Frontal cortex (tissue), 1 donor: Measurements from ENCODE around the gene SLC29A2. TPM values are rescaled to one million over a fixed set of nuclear protein-coding genes. Genes with fewer than 3 reads are reported as not detected.

Source experiments
- small RNA-seq: library from RNA; depleted of rRNA; stranded (forward); fragments of <200 nt; gene quantifications from one replicate; pipeline ENCODE3, GENCODE V24; 2014
- total RNA-seq: library from RNA; depleted of rRNA; stranded (reverse); fragments of >200 nt; gene quantifications from one replicate; pipeline ENCODE4 v1.2.3, GENCODE V29; 2014

The SLC29A2 gene
- total RNA-seq, 1 donor from 2014 or later: 1.6 TPM

Small RNA genes within 50 kb of the gene (small RNA-seq; reads per million reads assigned to genes)
- gene RF00017: not detected
- gene RNU1-84P: 0.20 reads per million

Other genes starting within 250 kb of the SLC29A2 start
- 21.6 TPM for gene KLC2, start 114.1 kb downstream of the SLC29A2 start, total RNA-seq
- gene RAB1B, start 103.1 kb downstream of the SLC29A2 start, total RNA-seq: 22.8 TPM
- gene CNIH2, start 93.6 kb downstream of the SLC29A2 start, total RNA-seq: 41.6 TPM
- gene YIF1A, start 82.6 kb downstream of the SLC29A2 start, total RNA-seq: 28.9 TPM
- 9.0 TPM for gene TMEM151A, start 79.9 kb downstream of the SLC29A2 start, total RNA-seq
- 1.2 TPM for gene CD248, start 54.7 kb downstream of the SLC29A2 start, total RNA-seq
- gene RIN1, start 35.3 kb downstream of the SLC29A2 start, total RNA-seq: 0.82 TPM
- gene BRMS1, start 26.7 kb downstream of the SLC29A2 start, total RNA-seq: 19.2 TPM
- 83.2 TPM for gene B4GAT1, start 24.1 kb downstream of the SLC29A2 start, total RNA-seq
- under 0.01 TPM for gene NPAS4, start 49.3 kb upstream of the SLC29A2 start, total RNA-seq
- 17.1 TPM for gene MRPL11, start 67.1 kb upstream of the SLC29A2 start, total RNA-seq
- gene PELI3, start 95.1 kb upstream of the SLC29A2 start, total RNA-seq: 13.5 TPM
- 39.1 TPM for gene DPP3, start 108.7 kb upstream of the SLC29A2 start, total RNA-seq
- 41.2 TPM for gene BBS1, start 138.9 kb upstream of the SLC29A2 start, total RNA-seq
- 5.3 TPM for gene ZDHHC24, start 174.3 kb upstream of the SLC29A2 start, total RNA-seq
- gene ACTN3, start 175.1 kb upstream of the SLC29A2 start, total RNA-seq: not detected
- 34.6 TPM for gene CTSF, start 196.8 kb upstream of the SLC29A2 start, total RNA-seq
- 1.2 TPM for gene CCDC87, start 221.3 kb upstream of the SLC29A2 start, total RNA-seq
- 19.2 TPM for gene CCS, start 221.4 kb upstream of the SLC29A2 start, total RNA-seq
- 24.1 TPM for gene RBM14, start 244.9 kb upstream of the SLC29A2 start, total RNA-seq